H9 (cell line): ENCODE measurements around the gene ADORA2B. TPM values are rescaled to one million over a fixed set of nuclear protein-coding genes. Genes with fewer than 3 reads are reported as not detected.
A peak's percentile ranks its signal among the peaks of the same experiment; 100 is the strongest.

Experiments used
- DNase-seq: peaks from one replicate; pipeline ENCODE4 v3.0.0-alpha.2; 2017
- H2AFZ ChIP-seq: one replicate; pipeline ENCODE4 v1.6.1; 2013; ENCODE audit warnings: mild to moderate bottlenecking, low read length, control low read depth, moderate library complexity
- H2AK5ac ChIP-seq: 2 replicates; pipeline ENCODE4 v1.6.1; 2013; ENCODE audit warnings: low read length, control low read depth, mixed read lengths; ENCODE audit not compliant: insufficient read length
- H2BK120ac ChIP-seq: one replicate; pipeline ENCODE4 v1.6.1; 2013; ENCODE audit warnings: low read depth, mild to moderate bottlenecking, low read length, control low read depth, inconsistent platforms; ENCODE audit not compliant: poor library complexity, severe bottlenecking
- H2BK12ac ChIP-seq: 2 replicates; pipeline ENCODE4 v1.6.1; 2013; ENCODE audit warnings: low read length, control low read depth, mixed read lengths, low read depth; ENCODE audit not compliant: insufficient read length
- H2BK15ac ChIP-seq: 2 replicates; pipeline ENCODE4 v1.6.1; 2013; ENCODE audit warnings: low read depth, low read length, control low read depth
- H2BK20ac ChIP-seq: one replicate; pipeline ENCODE4 v1.6.1; 2013; ENCODE audit warnings: low read depth, mild to moderate bottlenecking, low read length, control low read depth, inconsistent platforms; ENCODE audit not compliant: poor library complexity, severe bottlenecking
- H2BK5ac ChIP-seq: 2 replicates; pipeline ENCODE4 v1.6.1; 2013; ENCODE audit warnings: low read length, control low read depth, mixed read lengths; ENCODE audit not compliant: insufficient read length
- H3K14ac ChIP-seq: 2 replicates; pipeline ENCODE4 v1.6.1; 2013; ENCODE audit warnings: low read length, control low read depth; ENCODE audit not compliant: insufficient read depth
- H3K18ac ChIP-seq: 2 replicates; pipeline ENCODE4 v1.6.1; 2013; ENCODE audit warnings: low read depth, mild to moderate bottlenecking, mixed read lengths, low read length, control low read depth; ENCODE audit not compliant: insufficient read length
- H3K23ac ChIP-seq: 2 replicates; pipeline ENCODE4 v1.6.1; 2013; ENCODE audit warnings: low read length, control low read depth, mixed read lengths, low read depth; ENCODE audit not compliant: insufficient read length
- H3K23me2 ChIP-seq: 2 replicates; pipeline ENCODE4 v1.6.1; 2013; ENCODE audit warnings: low read depth, mild to moderate bottlenecking, mixed read lengths, low read length, control low read depth; ENCODE audit not compliant: insufficient read length, poor library complexity, severe bottlenecking
- H3K27ac ChIP-seq: 2 replicates; pipeline ENCODE4 v1.5.1; 2013; ENCODE audit warnings: low read length, control low read depth, mixed read lengths, low read depth; ENCODE audit not compliant: insufficient read length
- H3K27me3 ChIP-seq: 2 replicates; pipeline ENCODE4 v1.6.1; 2013; ENCODE audit warnings: low read length, control low read depth, inconsistent platforms; ENCODE audit not compliant: insufficient read depth
- H3K4ac ChIP-seq: 2 replicates; pipeline ENCODE4 v1.6.1; 2013; ENCODE audit warnings: low read depth, mild to moderate bottlenecking, control low read depth, inconsistent platforms, low read length, moderate library complexity
- H3K4me1 ChIP-seq: 2 replicates; pipeline ENCODE4 v1.6.1; 2013; ENCODE audit warnings: low read length, control low read depth, inconsistent platforms; ENCODE audit not compliant: insufficient read depth
- H3K4me2 ChIP-seq: 2 replicates; pipeline ENCODE4 v1.6.1; 2013; ENCODE audit warnings: low read length, control low read depth, mixed read lengths; ENCODE audit not compliant: insufficient read length, insufficient read depth
- H3K56ac ChIP-seq: 2 replicates; pipeline ENCODE4 v1.6.1; 2013; ENCODE audit warnings: low read depth, mild to moderate bottlenecking, mixed read lengths, low read length, control low read depth; ENCODE audit not compliant: insufficient read length
- H3K79me1 ChIP-seq: 2 replicates; pipeline ENCODE4 v1.6.1; 2013; ENCODE audit warnings: low read depth, mild to moderate bottlenecking, moderate library complexity, low read length, control low read depth, inconsistent platforms; ENCODE audit not compliant: insufficient read depth, poor library complexity, severe bottlenecking
- H3K79me2 ChIP-seq: 2 replicates; pipeline ENCODE4 v1.6.1; 2013; ENCODE audit warnings: low read length, control low read depth, inconsistent platforms; ENCODE audit not compliant: insufficient read depth
- H3K9ac ChIP-seq: 2 replicates; pipeline ENCODE4 v1.6.1; 2013; ENCODE audit warnings: low read length, control low read depth, mixed read lengths; ENCODE audit not compliant: insufficient read length; ENCODE audit errors: extremely low read depth
- H3K9me3 ChIP-seq: one replicate; pipeline ENCODE4 v1.6.1; 2013; ENCODE audit warnings: low read depth, low read length, inconsistent platforms; ENCODE audit not compliant: control insufficient read depth
- H3T11ph ChIP-seq: one replicate; pipeline ENCODE4 v1.6.1; 2013; ENCODE audit warnings: mild to moderate bottlenecking, low read length, control low read depth, inconsistent platforms
- H4K20me1 ChIP-seq: one replicate; pipeline ENCODE4 v1.6.1; 2013; ENCODE audit not compliant: control insufficient read depth, insufficient read length, insufficient read depth
- H4K5ac ChIP-seq: 2 replicates; pipeline ENCODE4 v1.6.1; 2013; ENCODE audit warnings: low read depth, mild to moderate bottlenecking, mixed read lengths, low read length, control low read depth; ENCODE audit not compliant: insufficient read length
- H4K8ac ChIP-seq: replicated peaks from 2 replicates; pipeline ENCODE4 v1.6.1; 2013; ENCODE audit warnings: low read length, control low read depth, mixed read lengths, low read depth; ENCODE audit not compliant: insufficient read length
- H4K91ac ChIP-seq: 2 replicates; pipeline ENCODE4 v1.6.1; 2013; ENCODE audit warnings: low read depth, mild to moderate bottlenecking, moderate library complexity, mixed read lengths, low read length, control low read depth; ENCODE audit not compliant: insufficient read length
- H3K27ac Mint-ChIP-seq, 3 experiments: 2 replicates in 2 of 3; 3 replicates in 1 of 3; pipeline ENCODE4 v1.8.0; 2020 to 2021; ENCODE audit warnings: mixed read lengths in 3 of 3, mild to moderate bottlenecking in 1 of 3, moderate library complexity in 1 of 3
- H3K27me3 Mint-ChIP-seq: 2 replicates; pipeline ENCODE4 v1.8.0; 2021; ENCODE audit warnings: low read depth, mild to moderate bottlenecking, moderate library complexity, mixed read lengths
- H3K36me3 Mint-ChIP-seq, 3 experiments: 2 replicates in 2 of 3; 3 replicates in 1 of 3; pipeline ENCODE4 v1.8.0; 2020 to 2021; ENCODE audit warnings: low read depth in 3 of 3, mixed read lengths in 3 of 3; ENCODE audit not compliant: insufficient read depth in 1 of 3
- H3K4me1 Mint-ChIP-seq, 2 experiments: 2 replicates each; pipeline ENCODE4 v1.8.0; 2020; ENCODE audit warnings: mixed read lengths in 2 of 2
- H3K4me3 Mint-ChIP-seq, 2 experiments: 2 replicates in 1 of 2; 3 replicates in 1 of 2; pipeline ENCODE4 v1.8.0; 2020 to 2021; ENCODE audit warnings: mild to moderate bottlenecking in 2 of 2, mixed read lengths in 2 of 2, moderate library complexity in 1 of 2
- H3K9me3 Mint-ChIP-seq, 2 experiments: 2 replicates in 1 of 2; 3 replicates in 1 of 2; pipeline ENCODE4 v1.8.0; 2020; ENCODE audit warnings: mild to moderate bottlenecking in 2 of 2, mixed read lengths in 2 of 2, moderate library complexity in 1 of 2
- CTCF ChIP-seq: fragments of 200-600 bp; sonication (generic); conservative IDR thresholded peaks from 3 replicates; pipeline ENCODE4 v1.8.0; 2021; ENCODE audit warnings: antibody characterized with exemption, mild to moderate bottlenecking
- WGBS: extraction: QIAGEN DNeasy Blood & Tissue Kit; methylation state at CpG from one replicate; pipeline ENCODE4 v1.1.7; 2013; ENCODE audit warnings: missing lambda C conversion rate, low lambda C conversion rate, mixed read lengths; ENCODE audit not compliant: insufficient read length; ENCODE audit errors: extremely low coverage; 5-methylcytosine and 5-hydroxymethylcytosine counted together
- total RNA-seq: library from RNA; stranded (reverse); gene quantifications from 2 replicates; pipeline ENCODE4 v1.2.1, GENCODE V29; 2021

ADORA2B gene
- total RNA-seq, 1 experiment from 2014 or later: 3.1 TPM

GRCh38 chr17:15999974-16000827, 55.3 kb downstream of the ADORA2B start:
- Histone ChIP-seq H3T11ph (no peak overlapping the region), H3K18ac (peak overlapping the region; percentile 70), H3K27ac (no peak overlapping the region), H3K79me2 (peaks cover 13% of the 10 kb centered on the region; the same call in 1 of the 2 replicates), H3K27me3 (no peaks in the 10 kb centered on the region), H4K8ac (no peak overlapping the region), H4K5ac (no peak overlapping the region), H4K20me1 (no peaks in the 10 kb centered on the region), H2AK5ac (no peak overlapping the region), H2BK20ac (no peak overlapping the region), H3K14ac (peak overlapping the region; percentile 70), H2BK15ac (no peak overlapping the region), H3K4me2 (peak overlapping the region; percentile 93), H3K9me3 (no peaks in the 10 kb centered on the region), H3K9ac (peak overlapping the region; percentile 77), H3K23ac (no peak overlapping the region), H3K4ac (no peak overlapping the region), H2BK120ac (no peak overlapping the region), H2BK5ac (no peak overlapping the region), H2BK12ac (no peak overlapping the region), H2AFZ (no peak overlapping the region), H3K56ac (no peak overlapping the region), H4K91ac (no peak overlapping the region), H3K23me2 (peaks cover 7% of the 10 kb centered on the region), H3K4me1 (0 out of 2 replicates have a peak, but pooled peaks cover 4% of the 10 kb centered on the region), H3K79me1 (peaks cover 8% of the 10 kb centered on the region)
- no CpG with 5 or more reads among the region's 64 CpGs for WGBS
- H3K4me1 Mint-ChIP-seq: peaks cover 13 to 16% of the 10 kb centered on the region in 2 experiments
- H3K9me3 Mint-ChIP-seq: peaks cover 7 to 10% of the 10 kb centered on the region in 2 experiments
- H3K27me3 Mint-ChIP-seq: no peaks in the 10 kb centered on the region
- peak overlapping the region; percentile 92 to 96 for H3K4me3 Mint-ChIP-seq
- H3K36me3 Mint-ChIP-seq: peaks cover 41 to 49% (median 46%) of the 10 kb centered on the region in 3 experiments
- no peak for TF ChIP-seq CTCF
- DNase-seq: no peak
- H3K27ac Mint-ChIP-seq: peak overlapping the region in 2 of 3 experiments; percentile 96 to 98; a peak in 5 of 7 replicates
